ENCODE measurements around the gene IFFO2. TPM values are rescaled to one million over a fixed set of nuclear protein-coding genes. Genes with fewer than 3 reads are reported as not detected.

The IFFO2 gene
- total and polyA plus RNA-seq, 2 of the 13 experiments (the other 11 are each of a cell fraction or from before 2014, with no cell fraction given) = 7.3 to 16.7 TPM

- TF ChIP-seq PRDM10 (CRISPR knock-in tag; IDR thresholded peaks at IDR 0.05; ENCODE audit: low read depth) = no peak
- no peak for TF ChIP-seq EHMT2 (IDR thresholded peaks at IDR 0.05; ENCODE audit: borderline replicate concordance, low read depth, low read length)
- no peak for TF ChIP-seq IRF1 (CRISPR knock-in tag; IDR thresholded peaks at IDR 0.05; ENCODE audit: low read depth)
- no peak for TF ChIP-seq CC2D1A (CRISPR knock-in tag; IDR thresholded peaks at IDR 0.05)
- TF ChIP-seq MTA1 (CRISPR knock-in tag; IDR thresholded peaks at IDR 0.05; ENCODE audit: borderline replicate concordance) = peak; percentile 72; the same call in 1 of the 2 replicates
- no peak for TF ChIP-seq ZNF646 (CRISPR knock-in tag; IDR thresholded peaks at IDR 0.05)
- no peak for TF ChIP-seq FOSL1 (CRISPR knock-in tag; IDR thresholded peaks at IDR 0.05; ENCODE audit: borderline replicate concordance)
- TF ChIP-seq MED13 (CRISPR knock-in tag; IDR thresholded peaks at IDR 0.05) = no peak
- peak; percentile 37; the same call in 1 of the 2 replicates for TF ChIP-seq ZBTB38 (CRISPR knock-in tag; IDR thresholded peaks at IDR 0.05)
- TF ChIP-seq MLXIP (CRISPR knock-in tag; IDR thresholded peaks at IDR 0.05; ENCODE audit: borderline replicate concordance) = no peak
- no peak for TF ChIP-seq ZC3H4 (CRISPR knock-in tag; IDR thresholded peaks at IDR 0.05; ENCODE audit: borderline replicate concordance)
- no peak for TF ChIP-seq KDM4B (CRISPR knock-in tag; IDR thresholded peaks at IDR 0.05)
- no peak for TF ChIP-seq FOXP1 (IDR thresholded peaks at IDR 0.05)
- no peak for TF ChIP-seq FOXP1 (CRISPR knock-in tag; IDR thresholded peaks at IDR 0.05)
- no peak for TF ChIP-seq ZNF720 (CRISPR knock-in tag; IDR thresholded peaks at IDR 0.05)
- TF ChIP-seq ZNF629 (CRISPR knock-in tag; conservative IDR thresholded peaks at IDR 0.05) = no peak
Observed at GRCh38 chr1:18955441-18956192, 859 bp downstream of the IFFO2 start (continued).
